ENCODE data around the gene CBFA2T3. TPM values are rescaled to one million over a fixed set of nuclear protein-coding genes. Genes with fewer than 3 reads are reported as not detected.

The CBFA2T3 gene
- total and polyA plus RNA-seq, 7 experiments from 2014 or later = 0.14 to 25.2 (median 0.38) TPM; not detected in 1

DNA sequence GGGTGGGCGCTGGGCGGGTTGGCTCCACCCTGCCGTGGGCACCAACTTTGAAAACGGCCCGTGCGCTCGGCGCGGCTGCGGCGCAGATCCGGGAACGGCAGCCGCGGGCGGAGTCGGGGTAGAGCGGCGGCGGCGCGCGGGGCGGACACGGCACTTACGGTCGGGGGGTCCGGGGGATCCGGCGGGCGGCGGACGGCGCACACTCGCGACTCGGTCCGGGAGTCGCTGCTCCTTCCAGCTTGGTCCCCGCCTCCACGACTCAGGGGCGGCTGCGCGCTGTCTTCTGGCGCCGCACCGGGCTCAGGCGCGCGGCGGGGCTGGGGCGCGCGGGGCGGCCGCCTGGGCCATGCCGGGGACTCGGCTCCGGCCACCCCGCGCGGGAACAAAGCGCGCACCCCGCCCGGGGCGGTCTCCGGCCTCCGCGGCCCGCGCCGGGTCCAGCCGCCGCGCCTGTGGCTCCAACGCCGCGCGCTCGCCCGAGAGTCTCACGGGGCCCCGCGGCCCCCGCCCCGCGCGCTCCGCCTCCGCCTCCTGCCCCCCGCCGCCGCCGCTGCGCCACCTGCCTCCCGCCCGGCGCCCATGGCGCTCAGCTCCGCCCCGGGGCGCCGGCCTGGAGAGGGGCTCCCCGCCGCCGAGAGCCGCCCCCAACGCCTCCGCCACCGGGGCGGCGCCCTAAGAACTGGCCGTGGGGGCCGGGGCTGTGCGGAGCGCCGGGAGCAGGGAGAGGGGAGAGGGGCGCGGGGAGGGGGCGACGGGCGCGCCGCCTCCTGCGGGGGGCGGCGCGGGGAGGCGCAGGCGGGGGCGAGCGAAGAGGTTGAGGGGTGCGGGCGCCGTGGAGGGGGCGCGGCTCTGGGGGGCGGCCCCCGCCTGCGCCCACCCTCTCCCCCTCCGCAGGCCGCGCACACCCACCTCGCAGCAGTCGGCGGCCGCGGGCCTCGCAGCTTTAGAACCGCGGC lies 35.9 kb downstream of the CBFA2T3 start:
- Mint-ChIP-seq H3K9me3 (no peaks in the 10 kb centered on the region), H3K36me3 (no peaks in the 10 kb centered on the region), H3K27me3 (peaks cover 24 to 52% (median 33%) of the 10 kb centered on the region in 5 donors), H3K4me1 (peaks cover 0 to 28% (median 10%) of the 10 kb centered on the region in 7 donors), H3K4me3 (peak overlapping the region in 3 of 10 donors; percentile 26 to 84 (median 35)), H3K27ac (no peak overlapping the region)
- DNase-seq (peak in 3 of 9 donors; percentile 15 to 34 (median 23)), ATAC-seq (peak; percentile 38)
- CTCF ChIA-PET = interaction anchor here (2.0 kb wide), 1 partner anchor 275 kb away, joined by 8 read pairs; no protein-coding TSS in a partner anchor
- Histone ChIP-seq H3K9me3 (ENCODE audit: control insufficient read depth in 2 of 3, low read length in 3 of 3) (no peaks in the 10 kb centered on the region), H3K4me3 (ENCODE audit: low read length) (no peak overlapping the region), H3K36me3 (ENCODE audit: control insufficient read depth in 2 of 3, insufficient read depth in 3 of 3, low read length in 3 of 3) (no peaks in the 10 kb centered on the region), H3K27ac (ENCODE audit: low read depth, low read length) (no peak overlapping the region), H3K4me1 (ENCODE audit: control insufficient read depth in 2 of 2, insufficient read depth in 2 of 2, low read length in 2 of 2) (peaks cover 3 to 6% of the 10 kb centered on the region in 2 donors), H3K27me3 (ENCODE audit: control insufficient read depth in 2 of 2, insufficient read depth in 2 of 2, low read length in 2 of 2) (peaks cover 0 to 16% of the 10 kb centered on the region in 2 donors)
- POLR2A ChIA-PET = interaction anchor here (1.0 kb wide), 1 partner anchor 226 kb away, joined by 4 read pairs; no protein-coding TSS in a partner anchor
- intact Hi-C loops (cut with micrococcal nuclease) = loop anchor here in 1 of 2 donors (5.0 kb wide), 1 partner anchor 84 kb away; the partner anchor contains the start of genes GALNS and TRAPPC2L

DNA sequence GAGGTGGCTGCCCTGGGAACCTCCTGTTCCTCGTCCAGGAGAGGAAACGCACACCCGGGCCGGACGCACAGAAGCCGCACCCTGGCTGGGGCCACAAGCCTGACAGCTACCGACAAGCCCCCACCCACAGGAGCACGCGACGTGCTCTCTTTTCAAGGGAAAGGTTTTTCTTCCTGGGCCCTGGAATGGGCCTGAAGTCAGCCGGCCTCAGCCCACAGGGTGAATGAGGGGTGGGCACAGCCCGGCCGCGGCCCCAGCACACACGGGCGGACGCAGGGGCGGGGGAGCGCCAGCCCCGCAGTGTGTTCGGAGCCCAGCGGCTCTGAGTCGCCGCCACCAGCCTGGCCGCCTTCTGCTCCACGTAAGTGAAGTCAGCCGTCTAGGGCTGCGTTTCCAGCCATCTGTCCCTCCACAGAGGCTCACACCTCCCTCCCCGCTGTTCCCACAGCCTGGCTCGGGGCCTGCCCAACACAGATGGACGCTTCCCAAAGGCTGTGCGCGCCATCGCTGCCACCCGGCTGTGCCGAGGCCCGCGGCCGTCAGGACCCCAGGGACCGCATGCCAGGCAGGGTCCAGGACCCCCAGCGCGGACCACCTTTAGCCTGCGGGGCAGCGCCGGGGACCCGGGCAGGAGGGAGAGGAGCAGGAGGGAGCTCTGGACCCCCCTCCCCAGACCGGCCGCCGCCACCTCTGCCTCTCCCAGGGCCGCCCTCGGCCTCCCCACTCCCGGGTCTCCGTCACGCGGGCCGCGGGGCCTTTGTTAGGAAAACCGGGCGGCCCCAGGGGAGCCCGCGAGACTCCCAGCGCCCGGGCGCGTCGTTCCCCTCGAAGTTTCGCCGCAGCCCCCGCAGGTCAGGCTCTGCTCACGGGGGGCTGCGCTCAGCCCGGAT lies 36.8 kb downstream of the CBFA2T3 start:
- Mint-ChIP-seq H3K36me3 (no peaks in the 10 kb centered on the region), H3K27ac (peak overlapping the region in 1 of 9 donors; percentile 4), H3K4me1 (peaks cover 0 to 30% (median 10%) of the 10 kb centered on the region in 7 donors), H3K27me3 (peaks cover 24 to 49% (median 32%) of the 10 kb centered on the region in 5 donors), H3K4me3 (peak overlapping the region in 7 of 10 donors; percentile 12 to 76 (median 46)), H3K9me3 (no peaks in the 10 kb centered on the region)
- H3K4me3 ChIP-seq (ENCODE audit: low read length) = no peak overlapping the region
- H3K4me1 ChIP-seq (ENCODE audit: control insufficient read depth in 2 of 2, insufficient read depth in 2 of 2, low read length in 2 of 2) = peaks cover 3 to 6% of the 10 kb centered on the region in 2 donors
- no peaks in the 10 kb centered on the region for H3K9me3 ChIP-seq (ENCODE audit: control insufficient read depth in 2 of 3, low read length in 3 of 3)
- H3K36me3 ChIP-seq (ENCODE audit: control insufficient read depth in 2 of 3, insufficient read depth in 3 of 3, low read length in 3 of 3) = no peaks in the 10 kb centered on the region
- H3K27me3 ChIP-seq (ENCODE audit: control insufficient read depth in 2 of 2, insufficient read depth in 2 of 2, low read length in 2 of 2) = peaks cover 0 to 22% of the 10 kb centered on the region in 2 donors
- DNase-seq (peak in 2 of 9 donors; percentile 17 to 19), ATAC-seq (peak; percentile 17)
- H3K27ac ChIP-seq (ENCODE audit: low read depth, low read length) = no peak overlapping the region
- ChIA-PET CTCF (no interaction called here), POLR2A (interaction anchor here (1.0 kb wide), 1 partner anchor 227 kb away, joined by 4 read pairs; no protein-coding TSS in a partner anchor)
- intact Hi-C loops (cut with micrococcal nuclease) = loop anchor here in 1 of 2 donors (5.0 kb wide), 1 partner anchor 83 kb away; the partner anchor contains the start of genes GALNS and TRAPPC2L

DNA sequence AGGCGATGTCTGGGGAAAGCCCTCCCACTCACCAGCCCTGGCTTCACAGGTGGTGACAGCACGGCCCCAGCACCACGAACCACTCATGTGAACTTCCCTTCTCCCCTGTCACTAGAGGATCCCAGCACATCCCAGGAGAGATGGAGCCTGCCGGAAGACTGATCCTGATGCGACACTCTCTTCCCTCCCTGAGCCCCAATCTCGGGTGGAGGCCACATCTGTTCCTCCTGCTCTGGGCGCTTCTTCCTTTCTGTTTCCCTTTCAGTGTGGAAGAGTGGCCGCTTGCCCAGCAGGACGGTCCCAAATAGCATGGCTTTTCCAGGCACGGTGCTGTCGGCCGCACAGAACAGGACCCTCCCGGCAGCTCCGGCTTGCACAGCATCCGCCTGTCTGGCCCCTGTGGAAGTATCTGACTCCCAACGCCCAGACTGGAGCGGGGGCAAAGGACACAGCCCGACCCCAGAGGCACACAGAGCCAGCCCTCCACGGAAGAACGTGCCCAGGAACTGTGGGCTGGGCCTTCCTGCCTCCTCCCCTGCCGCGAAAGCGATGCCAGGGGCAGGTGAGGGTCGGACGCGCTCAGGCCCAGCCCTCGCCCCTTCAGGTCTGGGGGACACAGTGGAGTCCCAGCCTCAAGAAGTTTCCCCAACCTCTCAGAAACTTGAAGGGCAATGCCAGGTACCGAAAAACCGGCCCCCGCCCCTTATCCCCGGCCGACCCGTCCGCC lies 37.6 kb downstream of the CBFA2T3 start:
- peaks cover 19 to 45% (median 29%) of the 10 kb centered on the region in 5 donors for H3K27me3 Mint-ChIP-seq
- intact Hi-C loops (cut with micrococcal nuclease) = no loop called here
- no peaks in the 10 kb centered on the region for H3K36me3 Mint-ChIP-seq
- ATAC-seq (no peak), DNase-seq (no peak)
- Histone ChIP-seq H3K27ac (ENCODE audit: low read depth, low read length) (no peak overlapping the region), H3K9me3 (ENCODE audit: control insufficient read depth in 2 of 3, low read length in 3 of 3) (no peaks in the 10 kb centered on the region), H3K4me3 (ENCODE audit: low read length) (no peak overlapping the region), H3K27me3 (ENCODE audit: control insufficient read depth in 2 of 2, insufficient read depth in 2 of 2, low read length in 2 of 2) (peaks cover 0 to 22% of the 10 kb centered on the region in 2 donors), H3K4me1 (ENCODE audit: control insufficient read depth in 2 of 2, insufficient read depth in 2 of 2, low read length in 2 of 2) (peaks cover 3 to 6% of the 10 kb centered on the region in 2 donors), H3K36me3 (ENCODE audit: control insufficient read depth in 2 of 3, insufficient read depth in 3 of 3, low read length in 3 of 3) (no peaks in the 10 kb centered on the region)
- H3K27ac Mint-ChIP-seq = peak overlapping the region in 1 of 9 donors; percentile 4
- no peaks in the 10 kb centered on the region for H3K9me3 Mint-ChIP-seq
- CTCF ChIA-PET = interaction anchor here (0.6 kb wide), 1 partner anchor 165 kb away, joined by 4 read pairs; no protein-coding TSS in a partner anchor
- POLR2A ChIA-PET = no interaction called here
- H3K4me3 Mint-ChIP-seq = peak overlapping the region in 9 of 10 donors; percentile 12 to 76 (median 46)
- peaks cover 0 to 30% (median 10%) of the 10 kb centered on the region in 7 donors for H3K4me1 Mint-ChIP-seq

DNA sequence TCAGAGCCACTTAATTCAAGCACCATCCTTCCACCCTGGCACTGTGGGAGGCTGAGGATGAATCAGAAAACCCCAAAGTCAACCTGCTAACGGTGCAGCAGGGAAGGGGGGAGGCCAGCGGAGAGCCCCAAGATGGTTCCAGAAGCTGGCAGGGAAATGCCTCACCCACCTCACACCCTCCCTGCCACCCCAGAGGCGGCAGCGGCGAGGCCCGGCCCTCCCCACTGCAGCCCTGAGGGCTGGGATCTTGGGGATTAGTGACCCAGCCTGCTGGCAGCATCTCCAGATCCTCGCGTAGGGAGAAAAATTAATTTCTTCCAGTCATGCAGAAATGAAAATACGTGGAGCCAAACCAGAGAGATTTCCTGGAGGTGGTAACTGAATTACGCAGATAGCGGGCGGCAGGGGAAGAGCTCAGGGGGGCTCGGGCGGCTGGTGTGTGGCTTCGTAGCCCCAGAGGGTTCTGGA lies 38.2 kb downstream of the CBFA2T3 start:
- Histone ChIP-seq H3K4me3 (ENCODE audit: low read length) (no peak overlapping the region), H3K4me1 (ENCODE audit: control insufficient read depth in 2 of 2, insufficient read depth in 2 of 2, low read length in 2 of 2) (peaks cover 3 to 6% of the 10 kb centered on the region in 2 donors), H3K27me3 (ENCODE audit: control insufficient read depth in 2 of 2, insufficient read depth in 2 of 2, low read length in 2 of 2) (peaks cover 0 to 22% of the 10 kb centered on the region in 2 donors), H3K36me3 (ENCODE audit: control insufficient read depth in 2 of 3, insufficient read depth in 3 of 3, low read length in 3 of 3) (no peaks in the 10 kb centered on the region), H3K9me3 (ENCODE audit: control insufficient read depth in 2 of 3, low read length in 3 of 3) (no peaks in the 10 kb centered on the region), H3K27ac (ENCODE audit: low read depth, low read length) (no peak overlapping the region)
- ATAC-seq (no peak), DNase-seq (no peak)
- Mint-ChIP-seq H3K27me3 (peaks cover 17 to 42% (median 26%) of the 10 kb centered on the region in 5 donors), H3K4me1 (peaks cover 0 to 30% (median 10%) of the 10 kb centered on the region in 7 donors), H3K36me3 (no peaks in the 10 kb centered on the region), H3K4me3 (peak overlapping the region in 7 of 10 donors; percentile 18 to 76 (median 46)), H3K9me3 (no peaks in the 10 kb centered on the region), H3K27ac (no peak overlapping the region)
- ChIA-PET CTCF (interaction anchor here (0.6 kb wide), 1 partner anchor 166 kb away, joined by 4 read pairs; no protein-coding TSS in a partner anchor), POLR2A (no interaction called here)
- intact Hi-C loops (cut with micrococcal nuclease) = no loop called here

DNA sequence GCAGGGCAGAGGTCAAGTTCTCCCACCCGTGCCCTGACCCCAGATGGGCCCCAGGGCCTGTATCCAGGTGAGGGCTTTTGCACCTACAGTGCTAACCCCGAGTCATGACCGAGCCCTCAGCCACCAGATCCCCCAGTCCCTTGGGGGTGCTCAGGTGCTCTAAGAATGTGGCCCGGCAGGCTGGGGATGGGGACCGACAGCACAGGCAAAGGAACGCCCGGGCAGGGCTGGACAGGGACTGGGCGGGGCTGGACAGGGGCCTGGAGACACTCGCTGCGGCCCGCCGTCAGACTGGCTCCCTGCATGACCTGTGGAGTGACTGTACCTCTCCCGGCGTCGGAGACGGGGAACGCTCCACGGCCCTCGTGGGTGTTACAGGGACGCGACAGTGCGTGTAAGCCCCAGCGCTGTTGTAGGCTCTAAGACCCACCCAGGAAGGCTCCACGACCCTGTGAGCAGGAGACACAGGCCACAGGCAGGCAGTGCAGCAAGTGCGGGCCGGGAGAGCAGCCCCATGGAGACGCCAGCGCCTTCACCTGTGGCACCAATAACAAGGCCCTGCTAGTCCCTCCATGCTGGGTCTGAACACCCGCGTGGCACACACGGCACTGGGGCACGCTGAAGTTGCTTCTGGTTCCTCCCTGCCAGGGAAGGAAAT lies 38.8 kb downstream of the CBFA2T3 start:
- no peak for ATAC-seq
- Mint-ChIP-seq H3K4me1 (peaks cover 0 to 30% (median 10%) of the 10 kb centered on the region in 7 donors), H3K9me3 (no peaks in the 10 kb centered on the region), H3K27ac (no peak overlapping the region), H3K27me3 (peaks cover 13 to 38% (median 22%) of the 10 kb centered on the region in 5 donors), H3K36me3 (no peaks in the 10 kb centered on the region), H3K4me3 (no peak overlapping the region)
- CTCF ChIA-PET = interaction anchor here (0.6 kb wide), 1 partner anchor 166 kb away, joined by 4 read pairs; no protein-coding TSS in a partner anchor
- Histone ChIP-seq H3K9me3 (ENCODE audit: control insufficient read depth in 2 of 3, low read length in 3 of 3) (no peaks in the 10 kb centered on the region), H3K36me3 (ENCODE audit: control insufficient read depth in 2 of 3, insufficient read depth in 3 of 3, low read length in 3 of 3) (no peaks in the 10 kb centered on the region), H3K27ac (ENCODE audit: low read depth, low read length) (no peak overlapping the region), H3K4me3 (ENCODE audit: low read length) (no peak overlapping the region), H3K27me3 (ENCODE audit: control insufficient read depth in 2 of 2, insufficient read depth in 2 of 2, low read length in 2 of 2) (peaks cover 0 to 18% of the 10 kb centered on the region in 2 donors), H3K4me1 (ENCODE audit: control insufficient read depth in 2 of 2, insufficient read depth in 2 of 2, low read length in 2 of 2) (peaks cover 3 to 6% of the 10 kb centered on the region in 2 donors)
- POLR2A ChIA-PET = no interaction called here
- DNase-seq = no peak
- intact Hi-C loops (cut with micrococcal nuclease) = no loop called here
